Memory B cell (primary cell): ENCODE data around the gene PLPPR1.

Experiments used
- ATAC-seq: fragments of 150-1000 bp; cut with Tn5 transposase; 2 replicates; pipeline ENCODE4 v1.10.0; 2021; ENCODE audit warnings: low read depth, mild to moderate bottlenecking, moderate library complexity
- DNase-seq, 2 donors: peaks; one replicate each; pipeline ENCODE4 v3.0.0; 2022; ENCODE audit warnings: low spot score in 2 of 2
- H3K27ac Mint-ChIP-seq: one replicate; pipeline ENCODE4 v1.8.0; 2022; ENCODE audit warnings: mild to moderate bottlenecking, moderate library complexity, mixed read lengths
- H3K27me3 Mint-ChIP-seq: one replicate; pipeline ENCODE4 v1.8.0; 2022; ENCODE audit warnings: mixed read lengths
- H3K36me3 Mint-ChIP-seq: one replicate; pipeline ENCODE4 v1.8.0; 2022; ENCODE audit warnings: mild to moderate bottlenecking, mixed read lengths
- H3K4me1 Mint-ChIP-seq: one replicate; pipeline ENCODE4 v1.8.0; 2022; ENCODE audit warnings: mixed read lengths
- H3K4me3 Mint-ChIP-seq: one replicate; pipeline ENCODE4 v1.8.0; 2022; ENCODE audit warnings: mild to moderate bottlenecking, moderate library complexity, mixed read lengths
- H3K9me3 Mint-ChIP-seq: one replicate; pipeline ENCODE4 v1.8.0; 2022; ENCODE audit warnings: mixed read lengths

PLPPR1 gene

GRCh38 chr9:101065930-101066329 is 37.4 kb downstream of the PLPPR1 start:
- Mint-ChIP-seq H3K27me3 (peaks cover 3% of the 10 kb centered on the region), H3K9me3 (no peaks in the 10 kb centered on the region), H3K4me3 (no peak overlapping the region), H3K27ac (no peak overlapping the region), H3K4me1 (no peaks in the 10 kb centered on the region), H3K36me3 (no peaks in the 10 kb centered on the region)
- ATAC-seq, result no peak
- no peak for DNase-seq

- no peak for DNase-seq
- H3K4me1 Mint-ChIP-seq, result no peaks in the 10 kb centered on the region
These were observed 40.2 kb downstream of the PLPPR1 start for GRCh38 chr9:101068696-101069095.

GRCh38 chr9:101072259-101072658 is 43.7 kb downstream of the PLPPR1 start:
- Mint-ChIP-seq H3K36me3 (no peaks in the 10 kb centered on the region), H3K27ac (no peak overlapping the region), H3K4me3 (no peak overlapping the region), H3K9me3 (no peaks in the 10 kb centered on the region), H3K4me1 (no peaks in the 10 kb centered on the region), H3K27me3 (no peaks in the 10 kb centered on the region)
- ATAC-seq (no peak), DNase-seq (no peak)

More at GRCh38 chr9:101068696-101069095, 40.2 kb downstream of the PLPPR1 start:
- no peaks in the 10 kb centered on the region for H3K27me3 Mint-ChIP-seq
- no peaks in the 10 kb centered on the region for H3K36me3 Mint-ChIP-seq
- ATAC-seq, result no peak
- no peak overlapping the region for H3K4me3 Mint-ChIP-seq
- no peaks in the 10 kb centered on the region for H3K9me3 Mint-ChIP-seq
- H3K27ac Mint-ChIP-seq, result no peak overlapping the region

GRCh38 chr9:101073122-101073521 is 44.6 kb downstream of the PLPPR1 start:
- H3K9me3 Mint-ChIP-seq, result peaks cover 2% of the 10 kb centered on the region
- no peak for DNase-seq
- ATAC-seq, result no peak
- H3K27me3 Mint-ChIP-seq, result no peaks in the 10 kb centered on the region
- no peak overlapping the region for H3K4me3 Mint-ChIP-seq
- no peak overlapping the region for H3K27ac Mint-ChIP-seq
- no peaks in the 10 kb centered on the region for H3K36me3 Mint-ChIP-seq
- no peaks in the 10 kb centered on the region for H3K4me1 Mint-ChIP-seq

- Mint-ChIP-seq H3K36me3 (no peaks in the 10 kb centered on the region), H3K27ac (no peak overlapping the region), H3K4me1 (no peaks in the 10 kb centered on the region), H3K9me3 (peaks cover 4% of the 10 kb centered on the region), H3K27me3 (no peaks in the 10 kb centered on the region), H3K4me3 (no peak overlapping the region)
- no peak for ATAC-seq
- DNase-seq, result no peak
These were observed 53.1 kb downstream of the PLPPR1 start for GRCh38 chr9:101081641-101082040.

- ATAC-seq, result no peak
- Mint-ChIP-seq H3K27ac (no peak overlapping the region), H3K36me3 (no peaks in the 10 kb centered on the region), H3K4me1 (no peaks in the 10 kb centered on the region), H3K4me3 (no peak overlapping the region), H3K27me3 (no peaks in the 10 kb centered on the region), H3K9me3 (peaks cover 2% of the 10 kb centered on the region)
- DNase-seq, result no peak
These were observed 55.1 kb downstream of the PLPPR1 start for GRCh38 chr9:101083448-101084202.

- no peak for DNase-seq
- no peaks in the 10 kb centered on the region for H3K27me3 Mint-ChIP-seq
- H3K4me3 Mint-ChIP-seq, result no peak overlapping the region
These were observed 58.9 kb downstream of the PLPPR1 start for GRCh38 chr9:101087426-101087825.

GRCh38 chr9:101092922-101093321 is 64.4 kb downstream of the PLPPR1 start:
- H3K9me3 Mint-ChIP-seq, result peaks cover under 1% of the 10 kb centered on the region
- no peak overlapping the region for H3K27ac Mint-ChIP-seq
- H3K27me3 Mint-ChIP-seq, result no peaks in the 10 kb centered on the region
- H3K4me1 Mint-ChIP-seq, result no peaks in the 10 kb centered on the region
- H3K36me3 Mint-ChIP-seq, result no peaks in the 10 kb centered on the region
- no peak for DNase-seq
- H3K4me3 Mint-ChIP-seq, result no peak overlapping the region
- ATAC-seq, result no peak

More at GRCh38 chr9:101087426-101087825, 58.9 kb downstream of the PLPPR1 start:
- Mint-ChIP-seq H3K9me3 (peaks cover 2% of the 10 kb centered on the region), H3K36me3 (no peaks in the 10 kb centered on the region), H3K27ac (no peak overlapping the region), H3K4me1 (no peaks in the 10 kb centered on the region)
- ATAC-seq, result no peak

- H3K4me1 Mint-ChIP-seq, result no peaks in the 10 kb centered on the region
- no peak overlapping the region for H3K27ac Mint-ChIP-seq
- ATAC-seq (no peak), DNase-seq (no peak)
- H3K27me3 Mint-ChIP-seq, result no peaks in the 10 kb centered on the region
- peaks cover 1% of the 10 kb centered on the region for H3K9me3 Mint-ChIP-seq
- no peaks in the 10 kb centered on the region for H3K36me3 Mint-ChIP-seq
- no peak overlapping the region for H3K4me3 Mint-ChIP-seq
These were observed 65.1 kb downstream of the PLPPR1 start for GRCh38 chr9:101093620-101094019.

- DNase-seq (no peak), ATAC-seq (no peak)
- H3K9me3 Mint-ChIP-seq, result peaks cover 1% of the 10 kb centered on the region
- H3K4me3 Mint-ChIP-seq, result no peak overlapping the region
- H3K27ac Mint-ChIP-seq, result no peak overlapping the region
- H3K4me1 Mint-ChIP-seq, result no peaks in the 10 kb centered on the region
- H3K27me3 Mint-ChIP-seq, result no peaks in the 10 kb centered on the region
- H3K36me3 Mint-ChIP-seq, result no peaks in the 10 kb centered on the region
These were observed 66.2 kb downstream of the PLPPR1 start for GRCh38 chr9:101094686-101095085.

- Mint-ChIP-seq H3K36me3 (no peaks in the 10 kb centered on the region), H3K4me1 (no peaks in the 10 kb centered on the region)
These were observed 68.7 kb downstream of the PLPPR1 start for GRCh38 chr9:101097210-101097609.

GRCh38 chr9:101098392-101098791 is 69.9 kb downstream of the PLPPR1 start:
- H3K4me3 Mint-ChIP-seq, result no peak overlapping the region
- no peaks in the 10 kb centered on the region for H3K4me1 Mint-ChIP-seq
- no peak overlapping the region for H3K27ac Mint-ChIP-seq
- ATAC-seq, result no peak
- no peaks in the 10 kb centered on the region for H3K27me3 Mint-ChIP-seq
- H3K9me3 Mint-ChIP-seq, result peaks cover 1% of the 10 kb centered on the region
- DNase-seq, result no peak
- no peaks in the 10 kb centered on the region for H3K36me3 Mint-ChIP-seq

More at GRCh38 chr9:101097210-101097609, 68.7 kb downstream of the PLPPR1 start:
- no peak overlapping the region for H3K4me3 Mint-ChIP-seq
- ATAC-seq (no peak), DNase-seq (no peak)
- H3K27ac Mint-ChIP-seq, result no peak overlapping the region
- H3K27me3 Mint-ChIP-seq, result no peaks in the 10 kb centered on the region
- peaks cover 1% of the 10 kb centered on the region for H3K9me3 Mint-ChIP-seq

- Mint-ChIP-seq H3K4me3 (no peak overlapping the region), H3K9me3 (peaks cover 2% of the 10 kb centered on the region), H3K27ac (no peak overlapping the region), H3K4me1 (no peaks in the 10 kb centered on the region), H3K36me3 (no peaks in the 10 kb centered on the region), H3K27me3 (peaks cover 2% of the 10 kb centered on the region)
- no peak for ATAC-seq
- no peak for DNase-seq
These were observed 85.8 kb downstream of the PLPPR1 start for GRCh38 chr9:101114317-101114716.

- DNase-seq (no peak), ATAC-seq (no peak)
- H3K27me3 Mint-ChIP-seq, result peaks cover 2% of the 10 kb centered on the region
- H3K27ac Mint-ChIP-seq, result no peak overlapping the region
- H3K36me3 Mint-ChIP-seq, result no peaks in the 10 kb centered on the region
- H3K9me3 Mint-ChIP-seq, result no peaks in the 10 kb centered on the region
- H3K4me1 Mint-ChIP-seq, result no peaks in the 10 kb centered on the region
- no peak overlapping the region for H3K4me3 Mint-ChIP-seq
These were observed 86.6 kb downstream of the PLPPR1 start for GRCh38 chr9:101115102-101115501.

- Mint-ChIP-seq H3K9me3 (no peaks in the 10 kb centered on the region), H3K4me3 (no peak overlapping the region), H3K36me3 (no peaks in the 10 kb centered on the region), H3K27me3 (peaks cover 2% of the 10 kb centered on the region), H3K4me1 (no peaks in the 10 kb centered on the region), H3K27ac (no peak overlapping the region)
- no peak for DNase-seq
- ATAC-seq, result no peak
These were observed 88.6 kb downstream of the PLPPR1 start for GRCh38 chr9:101117161-101117560.
